Trophoblast cell (in vitro differentiated cells and primary cell): ENCODE data around the gene PLK5.
A peak's percentile ranks its signal among the peaks of the same experiment; 100 is the strongest.

Experiments
- DNase-seq, 2 donors: peaks; one replicate each; pipeline ENCODE4 v3.0.0-alpha.2; 2016
- H2AFZ ChIP-seq: 2 replicates; pipeline ENCODE4 v1.6.1; 2013; ENCODE audit warnings: low read length, moderate library complexity, mild to moderate bottlenecking; ENCODE audit not compliant: insufficient read depth, poor library complexity
- H2AK5ac ChIP-seq: 2 replicates; pipeline ENCODE4 v1.6.1; 2013; ENCODE audit warnings: mild to moderate bottlenecking, low read length
- H2BK120ac ChIP-seq: 2 replicates; pipeline ENCODE4 v1.6.1; 2013; ENCODE audit warnings: low read length, mild to moderate bottlenecking, moderate library complexity; ENCODE audit not compliant: insufficient read depth, poor library complexity
- H2BK12ac ChIP-seq: 2 replicates; pipeline ENCODE4 v1.6.1; 2013; ENCODE audit warnings: mild to moderate bottlenecking, low read length, moderate library complexity
- H2BK5ac ChIP-seq: 2 replicates; pipeline ENCODE4 v1.6.1; 2013; ENCODE audit warnings: low read length, low read depth, moderate library complexity, mild to moderate bottlenecking; ENCODE audit not compliant: poor library complexity
- H3K14ac ChIP-seq: 2 replicates; pipeline ENCODE4 v1.6.1; 2013; ENCODE audit warnings: mild to moderate bottlenecking, low read length
- H3K18ac ChIP-seq: 2 replicates; pipeline ENCODE4 v1.6.1; 2013; ENCODE audit warnings: mild to moderate bottlenecking, low read length
- H3K23ac ChIP-seq: 2 replicates; pipeline ENCODE4 v1.6.1; 2013; ENCODE audit warnings: low read length
- H3K27ac ChIP-seq: 2 replicates; pipeline ENCODE4 v1.5.1; 2013; ENCODE audit warnings: low read depth, mild to moderate bottlenecking, inconsistent platforms, low read length, moderate library complexity
- H3K27me3 ChIP-seq: 2 replicates; pipeline ENCODE4 v1.6.1; 2013; ENCODE audit warnings: inconsistent platforms, mild to moderate bottlenecking, low read length, moderate library complexity; ENCODE audit not compliant: insufficient read depth
- H3K36me3 ChIP-seq, 2 experiments: 1 replicate in 1 of 2; 2 replicates in 1 of 2; pipeline ENCODE4 v1.6.1; 2013; ENCODE audit warnings: low read length in 2 of 2, mild to moderate bottlenecking in 2 of 2, moderate library complexity in 1 of 2; ENCODE audit not compliant: insufficient read depth in 2 of 2, control insufficient read depth in 1 of 2
- H3K4ac ChIP-seq: 2 replicates; pipeline ENCODE4 v1.6.1; 2013; ENCODE audit warnings: low read depth, mild to moderate bottlenecking, low read length, moderate library complexity
- H3K4me1 ChIP-seq, 2 experiments: 1 replicate in 1 of 2; 2 replicates in 1 of 2; pipeline ENCODE4 v1.6.1; 2013; ENCODE audit warnings: low read length in 2 of 2, mild to moderate bottlenecking in 2 of 2, moderate library complexity in 1 of 2; ENCODE audit not compliant: insufficient read depth in 2 of 2, control insufficient read depth in 1 of 2
- H3K4me2 ChIP-seq: 2 replicates; pipeline ENCODE4 v1.6.1; 2013; ENCODE audit warnings: inconsistent platforms, mild to moderate bottlenecking, low read length, moderate library complexity
- H3K4me3 ChIP-seq: 2 replicates; pipeline ENCODE4 v1.5.1; 2013; ENCODE audit warnings: mild to moderate bottlenecking, low read depth, low read length, inconsistent platforms
- H3K79me1 ChIP-seq: one replicate; pipeline ENCODE4 v1.6.1; 2013; ENCODE audit warnings: low read length
- H3K79me2 ChIP-seq: 2 replicates; pipeline ENCODE4 v1.6.1; 2013; ENCODE audit warnings: low read length, mild to moderate bottlenecking; ENCODE audit not compliant: control insufficient read depth, insufficient read depth, poor library complexity
- H3K9ac ChIP-seq: 2 replicates; pipeline ENCODE4 v1.6.1; 2013; ENCODE audit warnings: mild to moderate bottlenecking, low read length
- H3K9me3 ChIP-seq: 2 replicates; pipeline ENCODE4 v1.6.1; 2013; ENCODE audit warnings: low read depth, mild to moderate bottlenecking, control low read depth, inconsistent platforms, low read length; ENCODE audit not compliant: insufficient read depth
- H4K12ac ChIP-seq: 2 replicates; pipeline ENCODE4 v1.6.1; 2013; ENCODE audit warnings: low read depth, mild to moderate bottlenecking, low read length, moderate library complexity
- H4K8ac ChIP-seq: 2 replicates; pipeline ENCODE4 v1.6.1; 2013; ENCODE audit warnings: low read depth, mild to moderate bottlenecking, low read length, moderate library complexity
- H4K91ac ChIP-seq: one replicate; pipeline ENCODE4 v1.6.1; 2013; ENCODE audit warnings: low read depth, mild to moderate bottlenecking, low read length, moderate library complexity
- WGBS: extraction: QIAGEN DNeasy Blood & Tissue Kit; methylation state at CpG from one replicate; pipeline ENCODE4 v1.1.7; 2013; ENCODE audit warnings: missing lambda C conversion rate; ENCODE audit not compliant: insufficient read length, insufficient coverage; ENCODE audit errors: extremely low coverage; 5-methylcytosine and 5-hydroxymethylcytosine counted together

PLK5 gene

GRCh38 chr19:1540365-1540925 is 16.6 kb downstream of the PLK5 start:
- Histone ChIP-seq H3K4me1 (no peaks in the 10 kb centered on the region), H3K36me3 (no peaks in the 10 kb centered on the region), H2AK5ac (no peak overlapping the region), H3K4me2 (no peak overlapping the region), H3K9ac (no peak overlapping the region), H3K27ac (no peak overlapping the region), H4K91ac (no peak overlapping the region), H2BK120ac (no peak overlapping the region), H3K4ac (no peak overlapping the region), H4K8ac (no peak overlapping the region), H3K9me3 (peaks cover 7% of the 10 kb centered on the region), H3K79me1 (no peaks in the 10 kb centered on the region), H3K4me3 (no peak overlapping the region), H3K27me3 (no peaks in the 10 kb centered on the region), H2AFZ (no peak overlapping the region), H4K12ac (no peak overlapping the region), H2BK5ac (no peak overlapping the region), H3K18ac (no peak overlapping the region), H3K79me2 (no peaks in the 10 kb centered on the region), H3K14ac (no peak overlapping the region), H2BK12ac (no peak overlapping the region), H3K23ac (no peak overlapping the region)
- DNase-seq, result no peak
- WGBS, result no CpG with 5 or more reads among the region's 17 CpGs

- no peak overlapping the region for H4K12ac ChIP-seq
- no peak overlapping the region for H2BK5ac ChIP-seq
- H3K79me1 ChIP-seq, result no peaks in the 10 kb centered on the region
- no peak overlapping the region for H4K8ac ChIP-seq
- 100% methylated on average over 3 of the region's 4 CpGs for WGBS
- H3K9me3 ChIP-seq, result peaks cover 9% of the 10 kb centered on the region
- peak overlapping the region; percentile 28 for H3K4me3 ChIP-seq
- peaks cover 0 to 3% of the 10 kb centered on the region in 2 experiments for H3K4me1 ChIP-seq
- H2AFZ ChIP-seq, result no peak overlapping the region
- H3K9ac ChIP-seq, result no peak overlapping the region
- no peak overlapping the region for H2BK12ac ChIP-seq
- H3K14ac ChIP-seq, result no peak overlapping the region
- no peak overlapping the region for H2AK5ac ChIP-seq
- no peak for DNase-seq
- H3K27ac ChIP-seq, result no peak overlapping the region
- H2BK120ac ChIP-seq, result no peak overlapping the region
- H3K4ac ChIP-seq, result no peak overlapping the region
- peaks cover 5 to 6% of the 10 kb centered on the region in 2 experiments for H3K36me3 ChIP-seq
- no peaks in the 10 kb centered on the region for H3K27me3 ChIP-seq
- no peak overlapping the region for H3K4me2 ChIP-seq
- no peak overlapping the region for H3K23ac ChIP-seq
- H3K79me2 ChIP-seq, result no peaks in the 10 kb centered on the region
- no peak overlapping the region for H3K18ac ChIP-seq
- no peak overlapping the region for H4K91ac ChIP-seq
Observed at GRCh38 chr19:1549332-1549945, 25.6 kb downstream of the PLK5 start.

DNA sequence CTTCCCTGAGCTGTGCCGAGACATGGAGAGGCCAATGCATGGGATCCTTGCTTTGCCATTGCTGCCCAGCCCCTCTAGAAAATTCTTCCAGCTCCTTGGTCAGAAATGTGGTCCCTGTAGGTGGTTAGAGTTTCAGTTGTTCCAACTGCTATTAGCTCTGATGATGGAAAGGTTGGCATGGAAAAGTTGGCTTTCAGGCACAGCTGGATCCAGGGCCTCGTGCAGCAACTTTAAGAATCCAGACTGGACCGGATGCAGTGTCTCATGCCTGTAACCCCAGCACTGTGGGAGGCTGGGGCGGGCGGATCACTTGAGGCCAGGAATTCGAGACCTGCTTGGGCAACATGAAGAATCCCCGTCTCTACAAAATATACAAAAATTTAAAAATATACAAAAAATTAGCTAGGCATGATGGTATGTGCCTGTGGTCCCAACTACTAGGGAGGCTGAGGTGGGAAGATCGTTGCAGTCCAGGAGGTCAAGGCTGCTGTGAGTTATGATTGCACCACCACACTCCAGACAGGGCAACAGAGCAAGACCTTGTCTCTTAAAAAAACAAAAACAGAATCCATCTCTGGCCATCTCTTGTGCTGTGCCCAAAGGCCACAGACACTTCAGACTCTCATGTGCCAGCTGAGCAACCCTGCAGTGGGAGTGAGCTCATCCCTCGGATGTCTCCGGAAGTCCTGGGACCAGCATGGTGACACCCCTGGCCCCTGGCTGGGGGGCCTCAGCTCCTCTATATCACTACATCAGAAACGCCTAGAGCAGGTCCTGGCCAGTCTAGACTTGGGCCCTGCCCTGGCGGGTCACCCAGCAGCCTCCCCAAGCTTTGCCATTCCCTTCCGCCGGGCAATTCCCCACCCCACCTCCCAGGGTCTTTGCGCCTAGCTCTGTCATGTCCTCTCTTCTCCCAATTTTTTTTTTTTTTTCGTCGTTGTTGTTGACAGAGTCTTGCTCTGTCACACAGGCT is 27.5 kb downstream of the PLK5 start:
- peaks cover 19 to 21% of the 10 kb centered on the region in 2 experiments for H3K36me3 ChIP-seq
- H3K27me3 ChIP-seq, result no peaks in the 10 kb centered on the region
- H3K27ac ChIP-seq, result no peak overlapping the region
- no peak overlapping the region for H4K8ac ChIP-seq
- no peak overlapping the region for H4K12ac ChIP-seq
- H3K4ac ChIP-seq, result no peak overlapping the region
- no peak overlapping the region for H3K4me2 ChIP-seq
- H2BK12ac ChIP-seq, result no peak overlapping the region
- H3K4me1 ChIP-seq, result peaks cover 0 to 2% of the 10 kb centered on the region in 2 experiments
- no peak overlapping the region for H3K23ac ChIP-seq
- no CpG with 5 or more reads among the region's 17 CpGs for WGBS
- H3K79me2 ChIP-seq, result no peaks in the 10 kb centered on the region
- H3K79me1 ChIP-seq, result no peaks in the 10 kb centered on the region
- H3K4me3 ChIP-seq, result no peak overlapping the region
- DNase-seq, result peak; percentile 72 to 82
- no peak overlapping the region for H4K91ac ChIP-seq
- peaks cover 9% of the 10 kb centered on the region for H3K9me3 ChIP-seq
- no peak overlapping the region for H2AFZ ChIP-seq
- H3K9ac ChIP-seq, result no peak overlapping the region
- H2BK120ac ChIP-seq, result no peak overlapping the region
- no peak overlapping the region for H3K14ac ChIP-seq
- H2AK5ac ChIP-seq, result no peak overlapping the region
- H3K18ac ChIP-seq, result no peak overlapping the region
- no peak overlapping the region for H2BK5ac ChIP-seq

GRCh38 chr19:1553415-1553814 is 29.5 kb downstream of the PLK5 start:
- no peak overlapping the region for H3K4me2 ChIP-seq
- H2BK5ac ChIP-seq, result no peak overlapping the region
- no peak overlapping the region for H2AFZ ChIP-seq
- no peak overlapping the region for H4K8ac ChIP-seq
- H3K23ac ChIP-seq, result no peak overlapping the region
- no peaks in the 10 kb centered on the region for H3K79me1 ChIP-seq
- no peaks in the 10 kb centered on the region for H3K4me1 ChIP-seq
- peaks cover 30 to 32% of the 10 kb centered on the region in 2 experiments for H3K36me3 ChIP-seq
- no peak overlapping the region for H3K27ac ChIP-seq
- H3K4ac ChIP-seq, result no peak overlapping the region
- no peak overlapping the region for H4K91ac ChIP-seq
- H3K9ac ChIP-seq, result no peak overlapping the region
- no CpG with 5 or more reads among the region's 10 CpGs for WGBS
- no peak overlapping the region for H2AK5ac ChIP-seq
- no peak overlapping the region for H3K18ac ChIP-seq
- H2BK12ac ChIP-seq, result no peak overlapping the region
- H3K14ac ChIP-seq, result no peak overlapping the region
- H3K4me3 ChIP-seq, result no peak overlapping the region
- no peaks in the 10 kb centered on the region for H3K27me3 ChIP-seq
- no peak overlapping the region for H2BK120ac ChIP-seq
- no peak for DNase-seq
- H3K9me3 ChIP-seq, result peaks cover 9% of the 10 kb centered on the region
- no peaks in the 10 kb centered on the region for H3K79me2 ChIP-seq
- no peak overlapping the region for H4K12ac ChIP-seq
